HEK293T (cell line): ENCODE measurements around the gene TAOK3.
"Not testable (repeated sequence)": the region's sequence is repeated elsewhere in the genome, so short reads cannot be mapped to it uniquely, and the experiment has no call there.

ENCODE experiments used
- CTCF ChIA-PET: fragments of 350-600 bp; formaldehyde crosslinking; extraction: SDS; loops from one replicate; lab custom pipeline; 2021; ENCODE audit warnings: antibody characterized with exemption, inconsistent platforms; lab: Yijun Ruan, JAX
- POLR2A ChIA-PET: fragments of 350-600 bp; formaldehyde crosslinking; extraction: SDS; loops from one replicate; lab custom pipeline; 2020; ENCODE audit warnings: antibody characterized with exemption, inconsistent platforms; lab: Yijun Ruan, JAX
- DNase-seq: peaks from one replicate; pipeline ENCODE4 v3.0.0; 2012; ENCODE audit warnings: mixed read lengths; ENCODE audit errors: extremely low spot score
- ARNT ChIP-seq: fragments of 450-650 bp; IDR thresholded peaks from 2 replicates; pipeline ENCODE4 v1.6.1; 2017; ENCODE audit warnings: mild to moderate bottlenecking
- BHLHE40 ChIP-seq: fragments of 450-650 bp; IDR thresholded peaks from 2 replicates; pipeline ENCODE4 v1.6.1; 2016; ENCODE audit warnings: mild to moderate bottlenecking, moderate library complexity, borderline replicate concordance
- CTBP1 ChIP-seq: fragments of 450-650 bp; IDR thresholded peaks from 2 replicates; pipeline ENCODE4 v1.6.1; 2016; ENCODE audit warnings: borderline replicate concordance
- ELF4 ChIP-seq: fragments of 450-650 bp; IDR thresholded peaks from 2 replicates; pipeline ENCODE4 v1.6.1; 2017; ENCODE audit warnings: antibody characterized with exemption
- FOXA1 ChIP-seq: fragments of 450-650 bp; IDR thresholded peaks from 2 replicates; pipeline ENCODE4 v1.6.1; 2016; ENCODE audit warnings: mild to moderate bottlenecking
- FOXK2 ChIP-seq: fragments of 450-650 bp; IDR thresholded peaks from 2 replicates; pipeline ENCODE4 v1.6.1; 2016; ENCODE audit warnings: mild to moderate bottlenecking
- FOXM1 ChIP-seq: fragments of 450-650 bp; IDR thresholded peaks from 2 replicates; pipeline ENCODE4 v1.6.1; 2017; ENCODE audit warnings: mild to moderate bottlenecking, borderline replicate concordance
- HDGF ChIP-seq: fragments of 450-650 bp; IDR thresholded peaks from 2 replicates; pipeline ENCODE4 v1.6.1; 2017; ENCODE audit warnings: antibody characterized with exemption, borderline replicate concordance
- L3MBTL2 ChIP-seq: fragments of 450-650 bp; conservative IDR thresholded peaks from 2 replicates; pipeline ENCODE4 v1.6.1; 2016; ENCODE audit warnings: mild to moderate bottlenecking
- LEF1 ChIP-seq: fragments of 450-650 bp; IDR thresholded peaks from 2 replicates; pipeline ENCODE4 v1.6.1; 2017; ENCODE audit warnings: mild to moderate bottlenecking, borderline replicate concordance
- NFRKB ChIP-seq: fragments of 450-650 bp; IDR thresholded peaks from 2 replicates; pipeline ENCODE4 v1.6.1; 2016; ENCODE audit warnings: mild to moderate bottlenecking, moderate library complexity
- SP1 ChIP-seq: fragments of 450-650 bp; IDR thresholded peaks from 2 replicates; pipeline ENCODE4 v1.6.1; 2017
- SUZ12 ChIP-seq: fragments of 450-650 bp; IDR thresholded peaks from 2 replicates; pipeline ENCODE4 v1.6.1; 2016; ENCODE audit warnings: mild to moderate bottlenecking
- TARDBP ChIP-seq: fragments of 450-650 bp; IDR thresholded peaks from 2 replicates; pipeline ENCODE4 v1.6.1; 2016
- ZNF384 ChIP-seq: fragments of 450-650 bp; IDR thresholded peaks from 2 replicates; pipeline ENCODE4 v1.6.1; 2016
- TF ChIP-seq, protein P1 (sequence below): fragments of 450-650 bp; IDR thresholded peaks from 2 replicates; pipeline ENCODE4 v1.6.1; 2016

Gene TAOK3

DNA sequence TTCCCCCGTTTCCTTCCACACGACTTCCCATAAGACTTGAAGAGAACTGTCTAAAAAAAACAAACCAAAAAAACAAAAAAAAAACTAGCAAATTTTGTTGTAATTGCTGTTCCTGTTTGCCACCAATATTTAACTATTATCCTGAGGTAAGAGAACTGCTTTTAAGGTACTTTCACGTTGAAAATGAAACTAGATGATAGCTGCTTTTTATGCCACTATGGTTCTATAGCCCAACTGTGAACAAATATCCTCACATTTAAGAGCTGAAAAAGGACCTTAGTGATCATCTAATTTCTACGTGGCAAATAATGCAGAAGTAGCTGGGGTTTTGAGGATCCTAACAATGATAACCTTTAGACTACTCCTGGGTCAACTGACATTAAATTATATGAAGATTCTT, 98.6 kb downstream of the TAOK3 start:
- DNase-seq: no peak
- ChIA-PET CTCF (interaction anchor here (0.7 kb wide), 2 partner anchors 525 to 1411 kb away, joined by 3 read pairs; no protein-coding TSS in a partner anchor), POLR2A (no interaction called here)
- no peak for TF ChIP-seq NFRKB
- TF ChIP-seq, protein P1, sequence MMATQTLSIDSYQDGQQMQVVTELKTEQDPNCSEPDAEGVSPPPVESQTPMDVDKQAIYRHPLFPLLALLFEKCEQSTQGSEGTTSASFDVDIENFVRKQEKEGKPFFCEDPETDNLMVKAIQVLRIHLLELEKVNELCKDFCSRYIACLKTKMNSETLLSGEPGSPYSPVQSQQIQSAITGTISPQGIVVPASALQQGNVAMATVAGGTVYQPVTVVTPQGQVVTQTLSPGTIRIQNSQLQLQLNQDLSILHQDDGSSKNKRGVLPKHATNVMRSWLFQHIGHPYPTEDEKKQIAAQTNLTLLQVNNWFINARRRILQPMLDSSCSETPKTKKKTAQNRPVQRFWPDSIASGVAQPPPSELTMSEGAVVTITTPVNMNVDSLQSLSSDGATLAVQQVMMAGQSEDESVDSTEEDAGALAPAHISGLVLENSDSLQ: no peak
- TF ChIP-seq ZNF384: no peak
- no peak for TF ChIP-seq FOXK2
- no peak for TF ChIP-seq LEF1
- TF ChIP-seq ELF4: no peak
- TF ChIP-seq HDGF: no peak
- TF ChIP-seq CTBP1: no peak
- TF ChIP-seq FOXM1: no peak
- TF ChIP-seq ARNT: no peak
- no peak for TF ChIP-seq TARDBP
- TF ChIP-seq SUZ12: no peak
- no peak for TF ChIP-seq L3MBTL2
- TF ChIP-seq FOXA1: no peak
- TF ChIP-seq BHLHE40: no peak

DNA sequence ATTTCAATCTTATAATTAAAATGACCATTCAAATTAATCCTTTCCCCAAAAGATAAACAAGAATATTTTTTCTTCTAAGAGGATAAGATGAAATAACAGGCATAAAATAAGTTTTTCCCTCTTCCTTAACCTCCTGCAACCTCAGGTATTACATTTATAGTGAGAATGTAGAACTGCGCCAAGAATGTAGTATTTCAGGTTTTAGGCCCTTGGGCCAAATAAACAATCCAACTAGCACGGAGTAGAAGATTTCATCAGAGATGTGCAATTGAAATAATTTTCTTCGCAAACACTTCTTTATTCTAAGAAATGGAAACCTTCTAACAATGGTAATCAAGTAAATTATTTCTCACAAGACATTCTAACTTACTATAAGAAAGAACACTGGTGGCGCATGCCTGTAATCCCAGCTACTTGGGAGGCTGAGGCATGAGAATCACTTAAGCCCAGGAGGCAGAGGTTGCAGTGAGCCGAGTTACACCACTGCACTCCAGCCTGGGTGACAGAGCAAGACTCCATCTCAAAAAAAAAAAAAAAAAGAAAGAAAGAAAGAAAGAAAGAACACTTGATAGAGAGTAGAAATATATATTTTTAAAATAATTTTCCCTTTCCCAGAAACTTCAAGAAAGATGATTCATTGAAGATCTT, 100.8 kb downstream of the TAOK3 start:
- ChIA-PET POLR2A (no interaction called here), CTCF (no interaction called here)
- no peak for DNase-seq
- no peak for TF ChIP-seq ELF4
- TF ChIP-seq FOXK2: no peak
- TF ChIP-seq TARDBP: no peak
- TF ChIP-seq SUZ12: no peak
- TF ChIP-seq SP1: no peak
- no peak for TF ChIP-seq FOXM1
- TF ChIP-seq ARNT: no peak

DNA sequence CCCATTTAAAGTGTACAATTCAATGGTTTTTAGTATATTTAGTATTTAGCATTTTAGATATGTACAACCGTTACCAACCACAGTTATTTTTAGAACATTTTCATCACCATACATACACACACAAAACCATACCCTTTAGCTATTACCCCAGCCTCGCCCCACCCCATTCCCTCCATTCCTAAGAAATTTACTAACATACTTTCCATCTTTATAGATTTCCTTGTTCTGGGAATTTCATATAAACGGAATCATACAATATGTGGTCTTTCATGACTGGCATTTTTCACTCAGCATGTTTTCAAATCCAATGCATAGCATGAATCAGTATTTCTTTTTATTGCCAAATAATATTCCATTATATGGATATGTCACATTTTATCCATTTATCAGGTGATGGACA, 101.5 kb downstream of the TAOK3 start:
- TF ChIP-seq FOXM1: no peak
- TF ChIP-seq LEF1: no peak
- TF ChIP-seq CTBP1: no peak
- no peak for TF ChIP-seq L3MBTL2
- no peak for TF ChIP-seq ARNT
- no peak for TF ChIP-seq SP1
- CTCF ChIA-PET: no interaction called here
- DNase-seq: no peak
- POLR2A ChIA-PET: no interaction called here

DNA sequence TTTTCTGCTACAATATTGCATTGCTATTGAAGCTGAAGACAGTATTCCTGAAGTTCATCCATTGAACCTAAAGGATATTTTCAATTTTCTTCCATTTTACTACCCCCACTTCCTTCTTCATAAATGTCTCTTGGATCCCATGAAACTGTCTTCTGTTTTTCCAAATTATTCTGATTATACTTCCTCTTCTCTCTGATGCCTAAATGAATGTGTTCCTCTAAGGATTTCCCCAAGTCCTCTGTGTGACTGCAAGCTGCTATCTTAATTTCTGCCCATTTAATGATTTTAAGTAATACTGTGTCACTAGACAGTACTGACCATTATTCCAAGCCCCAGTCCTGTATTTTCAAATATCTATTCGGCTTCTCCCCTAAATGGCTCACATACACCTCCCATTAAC, 102.9 kb downstream of the TAOK3 start:
- no peak for DNase-seq
- TF ChIP-seq ZNF384 (no peak), CTBP1 (no peak), LEF1 (no peak), BHLHE40 (no peak), HDGF (no peak), FOXM1 (no peak), TARDBP (no peak)
- CTCF ChIA-PET: no interaction called here
- POLR2A ChIA-PET: no interaction called here

DNA sequence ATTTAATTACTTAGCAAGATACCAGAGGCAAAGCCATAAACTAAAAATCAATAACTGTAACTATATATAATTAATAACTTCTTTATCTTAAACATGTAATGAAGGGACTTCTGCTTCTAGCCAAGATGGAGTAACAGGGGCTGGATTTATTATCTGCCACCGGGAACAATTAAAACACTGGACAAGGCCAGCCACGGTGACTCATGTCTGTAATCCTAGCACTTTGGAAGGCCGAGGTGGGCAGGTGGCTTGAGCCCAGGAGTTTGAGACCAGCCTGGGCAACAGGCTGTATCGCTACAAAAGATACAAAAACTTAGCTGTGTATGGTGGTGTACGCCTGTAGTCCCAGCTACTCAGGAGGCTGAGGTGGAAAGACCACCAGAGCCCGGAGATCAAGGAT, 113.6 kb downstream of the TAOK3 start:
- CTCF ChIA-PET: no interaction called here
- POLR2A ChIA-PET: no interaction called here
- TF ChIP-seq ELF4 (no peak), FOXM1 (no peak), SUZ12 (no peak)
- TF ChIP-seq, protein P1: no peak
- no peak for DNase-seq

DNA sequence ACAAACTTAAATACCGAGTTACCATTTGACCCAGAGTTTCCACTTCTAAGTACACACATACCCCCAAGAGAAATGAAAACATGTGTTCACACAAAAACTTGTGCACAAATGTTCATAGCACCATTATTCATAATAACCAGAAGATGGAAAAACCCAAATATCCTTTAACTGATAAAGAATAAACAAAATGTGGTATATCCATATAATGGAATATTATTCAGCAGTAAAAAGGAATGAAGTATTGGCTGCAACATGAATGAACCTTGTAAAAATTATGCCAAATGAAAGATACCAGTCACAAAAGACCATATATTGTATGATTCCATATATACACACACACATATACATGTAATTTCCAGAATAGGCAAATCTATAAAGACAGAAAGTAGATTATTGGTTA, 116.4 kb downstream of the TAOK3 start:
- TF ChIP-seq SP1: no peak
- no peak for TF ChIP-seq BHLHE40
- TF ChIP-seq ARNT: no peak
- CTCF ChIA-PET: interaction anchor here (0.7 kb wide), 1 partner anchor 51 kb away, joined by 3 read pairs; no protein-coding TSS in a partner anchor
- no peak for DNase-seq
- POLR2A ChIA-PET: no interaction called here

DNA sequence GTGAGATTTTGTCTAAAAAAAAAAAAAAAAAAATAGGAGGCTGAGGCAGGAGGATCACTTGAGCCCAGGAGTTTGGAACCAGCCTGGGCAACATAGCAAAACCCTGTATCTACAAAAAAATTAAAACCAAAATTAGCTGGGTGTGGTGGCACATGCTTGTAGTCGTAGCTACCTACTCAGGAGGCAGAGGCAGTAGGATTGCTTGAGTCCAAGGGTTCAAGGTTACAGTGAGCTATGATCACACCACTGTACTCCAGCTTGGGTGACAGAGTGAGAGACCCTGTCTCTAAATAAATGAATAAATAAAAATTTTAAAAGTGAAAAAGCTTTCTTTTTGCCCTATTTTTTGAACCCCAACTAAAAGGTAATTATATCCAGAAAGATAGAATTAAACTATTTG, 123.2 kb downstream of the TAOK3 start:
- POLR2A ChIA-PET: no interaction called here
- no peak for TF ChIP-seq L3MBTL2
- TF ChIP-seq ARNT: no peak
- no peak for TF ChIP-seq SUZ12
- TF ChIP-seq LEF1: no peak
- no peak for TF ChIP-seq CTBP1
- TF ChIP-seq, protein P1: no peak
- no peak for TF ChIP-seq SP1
- no peak for TF ChIP-seq ZNF384
- TF ChIP-seq ELF4: no peak
- no peak for TF ChIP-seq HDGF
- no peak for TF ChIP-seq FOXA1
- TF ChIP-seq TARDBP: no peak
- no peak for DNase-seq
- CTCF ChIA-PET: no interaction called here

DNA sequence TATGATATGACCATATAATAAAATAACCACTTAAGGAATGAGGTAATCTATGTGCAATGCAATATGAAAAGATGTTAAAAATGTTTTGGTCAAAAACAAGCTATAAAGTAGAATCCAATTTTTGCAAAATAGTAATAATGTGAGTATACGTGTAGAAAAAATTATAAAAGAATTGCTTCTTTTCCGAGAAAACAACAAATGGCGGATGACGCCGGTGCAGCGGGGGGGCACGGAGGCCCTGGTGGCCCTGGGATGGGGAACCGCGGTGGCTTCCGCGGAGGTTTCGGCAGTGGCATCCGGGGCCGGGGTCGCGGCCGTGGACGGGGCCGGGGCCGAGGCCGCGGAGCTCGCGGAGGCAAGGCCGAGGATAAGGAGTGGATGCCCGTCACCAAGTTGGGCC, 126.8 kb downstream of the TAOK3 start:
- CTCF ChIA-PET, DNase-seq, POLR2A ChIA-PET: not testable (repeated sequence)
